NCI-H1694 (cell line): ENCODE results near the gene VWA3A.
A peak's percentile ranks its signal among the peaks of the same experiment; 100 is the strongest.
"Not testable (repeated sequence)": the region's sequence is repeated elsewhere in the genome, so short reads cannot be mapped to it uniquely, and the experiment has no call there.

Experiments used
- DNase-seq: peaks from one replicate; lab custom pipeline; 2025; lab: John Stamatoyannopoulos, UW

The VWA3A gene

GRCh38 chr16:22183335-22183734 lies 91.0 kb downstream of the VWA3A start:
- DNase-seq, result no peak

- no peak for DNase-seq
These were observed 91.7 kb downstream of the VWA3A start for GRCh38 chr16:22183901-22184614.

GRCh38 chr16:22184615-22184968 lies 92.3 kb downstream of the VWA3A start:
- DNase-seq, result no peak

- DNase-seq, result no peak
These were observed 94.2 kb downstream of the VWA3A start for GRCh38 chr16:22186517-22186916.

- DNase-seq, result no peak
These were observed 95.9 kb downstream of the VWA3A start for GRCh38 chr16:22188267-22188594.

- peak; percentile 39 for DNase-seq
These were observed 96.5 kb downstream of the VWA3A start for GRCh38 chr16:22188595-22189442.

- DNase-seq, result no peak
These were observed 97.2 kb downstream of the VWA3A start for GRCh38 chr16:22189473-22190080.

GRCh38 chr16:22190081-22190775 lies 97.9 kb downstream of the VWA3A start:
- DNase-seq, result peak; percentile 88

GRCh38 chr16:22190776-22191531 lies 98.6 kb downstream of the VWA3A start:
- peak; percentile 77 for DNase-seq

- DNase-seq, result no peak
These were observed 99.4 kb downstream of the VWA3A start for GRCh38 chr16:22191532-22192260.

- no peak for DNase-seq
These were observed 100.1 kb downstream of the VWA3A start for GRCh38 chr16:22192261-22193062.

- no peak for DNase-seq
These were observed 100.7 kb downstream of the VWA3A start for GRCh38 chr16:22193063-22193411.

GRCh38 chr16:22194707-22195444 lies 102.5 kb downstream of the VWA3A start:
- DNase-seq, result no peak

GRCh38 chr16:22195445-22195694 lies 103.0 kb downstream of the VWA3A start:
- no peak for DNase-seq

GRCh38 chr16:22195695-22196558 lies 103.6 kb downstream of the VWA3A start:
- DNase-seq, result peak; percentile 75

GRCh38 chr16:22196559-22197168 lies 104.3 kb downstream of the VWA3A start:
- DNase-seq, result not testable (repeated sequence)

- no peak for DNase-seq
These were observed 106.4 kb downstream of the VWA3A start for GRCh38 chr16:22198547-22199293.

GRCh38 chr16:22202261-22202637 lies 109.9 kb downstream of the VWA3A start:
- no peak for DNase-seq
